Keratinocyte (primary cell): ENCODE results near the gene MAN2B1. TPM values are rescaled to one million over a fixed set of nuclear protein-coding genes. Genes with fewer than 3 reads are reported as not detected.

ENCODE experiments used
- DNase-seq: peaks from one replicate; pipeline ENCODE4 v3.0.0-alpha.2; 2011; ENCODE audit warnings: low read depth, missing footprints, low spot score
- FAIRE-seq: peaks from 2 replicates; lab custom pipeline; 2011; peaks lifted over from hg19 to GRCh38; lab: Jason Lieb, UNC
- H2AFZ ChIP-seq: 2 replicates; pipeline ENCODE4 v1.6.0; 2012; ENCODE audit warnings: low read length, control low read depth, inconsistent platforms; ENCODE audit not compliant: control insufficient read depth
- H3K27ac ChIP-seq: 2 replicates; pipeline ENCODE4 v1.5.1; 2011; ENCODE audit warnings: low read length; ENCODE audit not compliant: control insufficient read depth, insufficient read depth
- H3K27me3 ChIP-seq: 3 replicates; pipeline ENCODE4 v1.6.0; 2011; ENCODE audit warnings: low read length; ENCODE audit not compliant: control insufficient read depth, insufficient read depth; ENCODE audit errors: extremely low read depth
- H3K36me3 ChIP-seq, 2 experiments: 2 replicates in 1 of 2; 3 replicates in 1 of 2; pipeline ENCODE4 v1.5.1; 2011; ENCODE audit warnings: low read length in 2 of 2, mild to moderate bottlenecking in 1 of 2; ENCODE audit not compliant: control insufficient read depth in 2 of 2, insufficient read depth in 2 of 2; ENCODE audit errors: extremely low read depth in 1 of 2
- H3K4me1 ChIP-seq: 3 replicates; pipeline ENCODE4 v1.5.1; 2011; ENCODE audit warnings: low read length; ENCODE audit not compliant: control insufficient read depth, insufficient read depth; ENCODE audit errors: extremely low read depth
- H3K4me2 ChIP-seq: 3 replicates; pipeline ENCODE4 v1.6.0; 2011; ENCODE audit warnings: low read depth, low read length; ENCODE audit not compliant: control insufficient read depth, insufficient read depth; ENCODE audit errors: extremely low read depth
- H3K4me3 ChIP-seq, 3 experiments: fragments of 200-600 bp in 1 of 3; sonication (generic) in 1 of 3; 2 replicates in 2 of 3; 3 replicates in 1 of 3; pipeline ENCODE4 v1.5.1; 2011 to 2016; ENCODE audit warnings: low read length in 3 of 3, mild to moderate bottlenecking in 3 of 3, control low read depth in 2 of 3, inconsistent platforms in 1 of 3, low read depth in 1 of 3, mixed read lengths in 1 of 3, mixed run types in 1 of 3, moderate library complexity in 1 of 3; ENCODE audit not compliant: control insufficient read depth in 2 of 3, insufficient read depth in 2 of 3; ENCODE audit errors: extremely low read depth in 1 of 3
- H3K79me2 ChIP-seq: 2 replicates; pipeline ENCODE4 v1.6.0; 2012; ENCODE audit warnings: low read length; ENCODE audit not compliant: control insufficient read depth, insufficient read depth
- H3K9ac ChIP-seq: 3 replicates; pipeline ENCODE4 v1.6.0; 2011; ENCODE audit warnings: low read length; ENCODE audit not compliant: control insufficient read depth, insufficient read depth; ENCODE audit errors: extremely low read depth
- H3K9me1 ChIP-seq: 3 replicates; pipeline ENCODE4 v1.6.0; 2011; ENCODE audit warnings: low read length; ENCODE audit not compliant: control insufficient read depth, insufficient read depth; ENCODE audit errors: extremely low read depth
- H3K9me3 ChIP-seq: 2 replicates; pipeline ENCODE4 v1.5.1; 2012; ENCODE audit warnings: low read depth, low read length; ENCODE audit not compliant: control insufficient read depth
- H4K20me1 ChIP-seq: 3 replicates; pipeline ENCODE4 v1.6.0; 2011; ENCODE audit warnings: low read length; ENCODE audit not compliant: control insufficient read depth, insufficient read depth; ENCODE audit errors: extremely low read depth
- EZH2 ChIP-seq: IDR thresholded peaks from one replicate; pipeline ENCODE4 v1.6.1; 2012; ENCODE audit warnings: inconsistent platforms, mild to moderate bottlenecking, low read length, moderate library complexity
- dilution Hi-C: fragments of 300-500 bp; cut with MboI; formaldehyde crosslinking; loops from one replicate; pipeline ENCODE4 v1.7.0; 2020; ENCODE audit warnings: low sequenced_read_pairs; ENCODE audit not compliant: extremely low pct_ligation_motif_present
- polyA plus RNA-seq, 5 experiments: library from polyadenylated mRNA; depleted of rRNA in 3 of 5; stranded (reverse) in 3 of 5; stranded (forward) in 1 of 5; unstranded in 1 of 5; fragments of >200 nt; gene quantifications; 1 replicate in 1 of 5; 2 replicates in 3 of 5; 3 replicates in 1 of 5; pipeline versions ENCODE4 v1.2.1 to v1.2.3, GENCODE V29; 2011 to 2012; ENCODE audit warnings: missing spikeins in 2 of 5, low read depth in 1 of 5, low replicate concordance in 1 of 5
- TF ChIP-seq, protein P1 (sequence below), 3 experiments: IDR thresholded peaks in 1 of 3; conservative IDR thresholded peaks in 1 of 3; optimal IDR thresholded peaks in 1 of 3; 2 replicates in 2 of 3; 3 replicates in 1 of 3; pipeline versions ENCODE3 to v1.5.1; 2011; ENCODE audit warnings: low read length in 3 of 3, mild to moderate bottlenecking in 3 of 3, moderate library complexity in 2 of 3, control low read depth in 1 of 3, inconsistent platforms in 1 of 3; ENCODE audit not compliant: insufficient read depth in 2 of 3; ENCODE audit errors: extremely low read depth in 1 of 3

The MAN2B1 gene
- polyA plus RNA-seq, 1 donor (not counting 4 experiments of a cell fraction or from before 2014, with no cell fraction given), result 17.0 TPM

DNA sequence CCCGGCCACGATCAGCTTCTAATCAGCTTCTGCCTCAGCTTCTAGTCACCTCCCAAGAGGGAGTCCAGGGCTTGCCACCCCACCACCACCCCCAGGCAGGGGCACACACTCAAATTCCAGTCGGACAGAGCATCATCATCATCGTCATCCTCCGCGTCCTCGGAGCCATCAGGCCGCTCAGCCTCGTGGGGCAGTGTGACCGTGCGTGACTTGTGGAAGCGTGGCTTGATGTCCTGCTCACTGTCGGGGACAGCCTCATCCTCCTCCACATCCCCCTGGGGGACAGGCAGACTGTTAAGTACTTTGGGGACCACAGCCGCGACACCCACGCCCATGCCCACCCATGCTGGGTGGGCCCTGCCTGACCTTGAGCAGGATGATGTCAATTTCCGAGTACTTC, 44.6 kb upstream of the MAN2B1 start:
- peaks cover 4% of the 10 kb centered on the region for H4K20me1 ChIP-seq
- H3K4me1 ChIP-seq, result no peaks in the 10 kb centered on the region
- H3K9ac ChIP-seq, result no peak overlapping the region
- H3K9me1 ChIP-seq, result no peaks in the 10 kb centered on the region
- H3K4me3 ChIP-seq, result no peak overlapping the region
- H2AFZ ChIP-seq, result no peak overlapping the region
- no peaks in the 10 kb centered on the region for H3K9me3 ChIP-seq
- dilution Hi-C loops, result no loop called here
- H3K36me3 ChIP-seq, result peaks cover 49 to 60% of the 10 kb centered on the region in 2 experiments
- no peak overlapping the region for H3K4me2 ChIP-seq
- DNase-seq, result no peak
- TF ChIP-seq, protein P1, sequence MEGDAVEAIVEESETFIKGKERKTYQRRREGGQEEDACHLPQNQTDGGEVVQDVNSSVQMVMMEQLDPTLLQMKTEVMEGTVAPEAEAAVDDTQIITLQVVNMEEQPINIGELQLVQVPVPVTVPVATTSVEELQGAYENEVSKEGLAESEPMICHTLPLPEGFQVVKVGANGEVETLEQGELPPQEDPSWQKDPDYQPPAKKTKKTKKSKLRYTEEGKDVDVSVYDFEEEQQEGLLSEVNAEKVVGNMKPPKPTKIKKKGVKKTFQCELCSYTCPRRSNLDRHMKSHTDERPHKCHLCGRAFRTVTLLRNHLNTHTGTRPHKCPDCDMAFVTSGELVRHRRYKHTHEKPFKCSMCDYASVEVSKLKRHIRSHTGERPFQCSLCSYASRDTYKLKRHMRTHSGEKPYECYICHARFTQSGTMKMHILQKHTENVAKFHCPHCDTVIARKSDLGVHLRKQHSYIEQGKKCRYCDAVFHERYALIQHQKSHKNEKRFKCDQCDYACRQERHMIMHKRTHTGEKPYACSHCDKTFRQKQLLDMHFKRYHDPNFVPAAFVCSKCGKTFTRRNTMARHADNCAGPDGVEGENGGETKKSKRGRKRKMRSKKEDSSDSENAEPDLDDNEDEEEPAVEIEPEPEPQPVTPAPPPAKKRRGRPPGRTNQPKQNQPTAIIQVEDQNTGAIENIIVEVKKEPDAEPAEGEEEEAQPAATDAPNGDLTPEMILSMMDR (optimal IDR thresholded peaks at IDR 0.05 in 1 of 3, IDR thresholded peaks at IDR 0.05 in 1 of 3, conservative IDR thresholded peaks at IDR 0.05 in 1 of 3; ENCODE audit: extremely low read depth in 1 of 3, insufficient read depth in 2 of 3, low read length in 3 of 3), result no peak
- TF ChIP-seq EZH2, result no peak
- peaks cover 27% of the 10 kb centered on the region for H3K79me2 ChIP-seq
- no peak for FAIRE-seq
- no peak overlapping the region for H3K27ac ChIP-seq
- H3K27me3 ChIP-seq, result no peaks in the 10 kb centered on the region

DNA sequence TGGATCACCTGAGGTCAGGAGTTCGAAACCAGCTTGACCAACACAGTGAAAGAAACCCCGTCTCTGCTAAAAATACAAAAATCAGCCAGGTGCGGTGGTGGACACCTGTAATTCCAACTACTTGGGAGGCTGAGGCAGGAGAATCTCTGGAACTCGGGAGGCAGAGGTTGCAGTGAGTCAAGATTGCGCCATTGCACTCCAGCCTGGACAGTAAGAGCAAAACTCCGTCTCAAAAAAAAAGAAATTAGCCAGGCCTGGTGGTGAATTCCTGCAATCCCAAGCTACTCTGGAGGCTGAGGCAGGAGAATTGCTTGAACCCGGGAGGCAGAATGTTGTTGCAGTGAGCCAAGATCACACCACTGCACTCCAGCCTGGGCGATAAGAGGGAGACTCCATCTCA, 42.1 kb upstream of the MAN2B1 start:
- H3K4me1 ChIP-seq, result no peaks in the 10 kb centered on the region
- H4K20me1 ChIP-seq, result no peaks in the 10 kb centered on the region
- no peak for FAIRE-seq
- no peak overlapping the region for H2AFZ ChIP-seq
- H3K79me2 ChIP-seq, result peaks cover 15% of the 10 kb centered on the region
- H3K9ac ChIP-seq, result no peak overlapping the region
- no peaks in the 10 kb centered on the region for H3K9me3 ChIP-seq
- H3K4me2 ChIP-seq, result no peak overlapping the region
- TF ChIP-seq, protein P1 (optimal IDR thresholded peaks at IDR 0.05 in 1 of 3, IDR thresholded peaks at IDR 0.05 in 1 of 3, conservative IDR thresholded peaks at IDR 0.05 in 1 of 3; ENCODE audit: extremely low read depth in 1 of 3, insufficient read depth in 2 of 3, low read length in 3 of 3), result no peak
- no peak for TF ChIP-seq EZH2
- no peak overlapping the region for H3K27ac ChIP-seq
- no peaks in the 10 kb centered on the region for H3K9me1 ChIP-seq
- no peak for DNase-seq
- H3K27me3 ChIP-seq, result no peaks in the 10 kb centered on the region
- dilution Hi-C loops, result no loop called here
- peaks cover 43 to 58% of the 10 kb centered on the region in 2 experiments for H3K36me3 ChIP-seq
- H3K4me3 ChIP-seq, result no peak overlapping the region
